ENCODE data around the gene TPRN.

Gene TPRN

GRCh38 chr9:137206602-137207001, 6.1 kb upstream of the TPRN start:
- DNase-seq = no peak

- DNase-seq = peak; percentile 96
Observed at GRCh38 chr9:137205126-137206069, 4.9 kb upstream of the TPRN start, which contains the start of the genes NDOR1 and TMEM203. NDOR1 (plus strand) TSS chr9:137205700; CDS start chr9:137205778, 78 bp downstream. TMEM203 (minus strand) TSS chr9:137205648; CDS start chr9:137205414, 234 bp downstream.

DNA sequence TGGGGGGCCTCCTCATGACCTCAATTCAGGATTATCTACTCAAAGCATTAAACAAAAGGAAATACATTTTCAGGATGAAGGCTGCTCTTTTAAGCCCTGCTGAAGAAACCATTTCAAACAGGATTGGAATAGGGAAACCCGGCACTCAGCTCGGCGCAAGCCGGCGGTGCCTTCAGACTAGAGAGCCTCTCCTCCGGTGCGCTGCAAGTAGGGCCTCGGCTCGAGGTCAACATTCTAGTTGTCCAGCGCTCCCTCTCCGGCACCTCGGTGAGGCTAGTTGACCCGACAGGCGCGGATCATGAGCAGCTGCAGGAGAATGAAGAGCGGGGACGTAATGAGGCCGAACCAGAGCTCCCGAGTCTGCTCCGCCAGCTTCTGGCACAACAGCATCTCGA, 4.2 kb upstream of the TPRN start:
- no peak for DNase-seq

DNA sequence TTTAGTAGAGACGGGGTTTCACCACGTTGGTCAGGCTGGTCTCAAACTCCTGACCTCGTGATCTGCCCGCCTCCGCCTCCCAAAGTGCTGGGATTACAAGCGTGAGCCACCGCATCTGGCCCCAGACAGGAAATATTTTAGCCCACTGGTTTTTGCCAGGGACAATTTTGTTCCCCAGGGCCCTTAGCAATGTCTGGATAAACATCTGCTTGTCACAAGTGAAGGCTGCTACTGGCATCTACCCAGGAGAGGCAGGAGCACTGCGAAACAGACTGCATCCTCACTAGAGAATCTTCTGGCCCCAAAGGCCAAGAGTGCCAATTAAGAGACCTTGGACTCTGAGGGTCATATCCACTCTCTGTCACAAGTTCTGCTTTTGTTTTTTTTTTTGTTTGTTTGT, 2.4 kb upstream of the TPRN start:
- DNase-seq = no peak

- no peak for DNase-seq
Observed at GRCh38 chr9:137201205-137201868, 796 bp upstream of the TPRN start.

GRCh38 chr9:137199411-137200121, 975 bp downstream of the TPRN start:
- DNase-seq = no peak

DNA sequence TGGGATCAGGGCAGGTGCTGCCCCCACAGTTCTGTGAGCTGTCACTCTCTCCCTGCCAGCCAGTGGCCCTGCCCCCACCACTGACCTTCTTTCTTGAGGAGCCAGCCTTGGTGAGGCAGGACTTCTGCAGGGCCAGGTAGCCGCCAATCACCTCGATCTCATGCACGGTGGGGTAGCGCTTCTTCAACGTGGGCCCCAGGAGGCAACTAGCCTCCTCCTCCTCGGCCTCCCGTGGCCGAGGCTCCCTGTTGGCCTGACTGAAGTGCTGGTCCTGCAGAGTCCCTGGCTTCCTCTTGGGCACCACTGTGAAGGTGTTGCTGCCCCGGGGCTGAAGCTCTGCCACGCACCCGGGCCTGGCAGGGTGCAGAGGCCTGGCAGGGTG, 1.6 kb downstream of the TPRN start:
- DNase-seq = no peak

GRCh38 chr9:137198051-137198901, 2.3 kb downstream of the TPRN start:
- no peak for DNase-seq

GRCh38 chr9:137195525-137196220, 4.9 kb downstream of the TPRN start:
- DNase-seq = no peak

DNA sequence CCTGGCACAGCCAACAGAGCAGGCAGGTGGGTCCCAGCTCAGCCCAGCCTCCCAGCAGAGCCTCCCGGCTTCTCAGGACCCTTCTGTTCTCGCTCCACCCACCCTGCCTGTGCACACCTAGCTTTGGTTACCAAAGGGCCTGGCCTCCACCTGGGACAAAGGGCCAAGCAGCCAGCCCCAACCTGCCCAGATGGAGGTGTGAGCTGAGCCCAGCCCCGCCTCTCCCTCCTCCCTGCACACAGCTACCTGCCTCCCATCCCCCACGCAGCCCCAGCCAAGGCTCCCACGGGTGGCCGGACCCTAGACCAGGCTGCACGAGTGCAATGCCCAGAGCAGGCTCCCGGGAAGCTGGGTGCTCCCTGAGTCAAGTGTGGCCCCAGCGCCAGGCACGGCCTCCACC, 5.6 kb downstream of the TPRN start:
- no peak for DNase-seq

DNA sequence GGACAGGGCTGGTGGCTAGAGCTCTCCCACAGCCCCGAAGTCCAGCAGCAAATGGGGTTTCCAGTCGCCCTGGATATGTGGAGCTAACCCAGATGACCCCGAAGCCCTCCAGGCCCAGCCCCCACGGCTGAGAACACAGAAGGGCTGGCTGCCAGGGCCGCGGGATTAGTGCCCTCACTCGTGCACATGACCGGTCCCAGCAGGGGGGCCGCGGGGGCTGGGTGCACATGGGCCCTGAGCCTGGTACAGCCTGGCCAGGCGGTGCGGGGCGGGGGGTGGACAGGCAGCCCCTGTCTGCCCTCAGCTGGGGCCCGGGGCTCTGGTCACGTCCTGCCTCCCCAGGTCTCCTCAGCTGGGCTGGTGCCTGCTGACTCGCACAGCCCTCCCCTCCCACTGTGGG, 6.2 kb downstream of the TPRN start:
- no peak for DNase-seq

- DNase-seq = no peak
Observed at GRCh38 chr9:137193771-137194170, 6.8 kb downstream of the TPRN start.

DNA sequence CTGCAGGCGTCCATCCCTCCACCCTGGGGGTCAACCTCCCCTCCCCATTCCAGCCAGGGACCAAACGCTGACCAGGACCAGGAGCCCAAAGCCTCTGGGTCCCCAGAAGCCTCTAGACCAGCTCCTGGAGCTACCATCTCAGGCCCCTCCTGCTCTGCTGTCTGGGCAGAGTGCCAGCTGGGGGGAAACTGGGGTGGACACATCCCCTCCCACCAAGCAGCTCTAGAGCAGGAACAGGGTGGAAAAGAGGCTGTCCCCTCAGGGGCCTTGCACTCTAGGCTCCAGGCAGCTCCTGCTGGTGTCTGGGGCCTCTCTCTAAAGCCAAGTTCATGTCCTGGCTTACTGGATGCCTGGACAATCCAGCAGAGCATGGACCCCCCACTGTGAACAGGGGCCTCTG, 7.7 kb downstream of the TPRN start:
- DNase-seq = no peak

- no peak for DNase-seq
Observed at GRCh38 chr9:137192448-137192780, 8.1 kb downstream of the TPRN start.

DNA sequence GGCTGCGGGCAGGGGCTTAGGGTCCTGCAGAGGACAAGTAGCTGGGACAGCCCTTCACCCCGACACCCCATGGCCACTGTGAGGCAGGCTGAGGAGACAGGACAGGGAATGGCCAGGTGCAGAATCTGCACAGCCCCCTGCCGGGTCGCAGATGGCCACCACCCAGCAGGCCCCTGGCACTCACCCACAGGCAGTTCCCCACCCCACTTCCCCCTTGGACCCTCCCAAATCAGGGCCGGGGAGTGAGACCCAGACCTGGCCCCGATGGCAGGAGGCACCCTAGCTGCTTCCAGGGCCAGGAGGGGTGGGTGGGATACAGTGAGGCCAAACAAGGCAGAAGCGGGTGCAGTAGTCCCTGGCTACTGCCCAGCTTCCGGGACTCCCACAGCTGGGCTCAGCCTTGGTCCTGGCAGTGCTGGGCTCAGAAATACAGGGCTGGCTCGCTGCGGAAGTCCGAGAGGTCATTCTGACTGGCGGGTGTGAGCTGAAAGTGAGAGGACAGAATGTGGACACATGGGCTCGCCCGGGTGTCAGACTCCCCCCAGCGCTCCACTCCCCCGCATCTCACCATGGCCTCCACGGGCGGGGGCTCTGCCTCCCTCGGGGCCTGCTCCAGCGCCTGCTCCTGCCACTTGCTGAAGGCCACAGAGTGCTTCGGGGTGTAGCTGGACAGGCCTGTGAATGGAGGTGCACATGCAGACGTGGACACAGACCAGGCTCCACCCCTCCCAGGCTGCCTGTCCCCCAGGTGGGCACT, 8.7 kb downstream of the TPRN start:
- no peak for DNase-seq

DNA sequence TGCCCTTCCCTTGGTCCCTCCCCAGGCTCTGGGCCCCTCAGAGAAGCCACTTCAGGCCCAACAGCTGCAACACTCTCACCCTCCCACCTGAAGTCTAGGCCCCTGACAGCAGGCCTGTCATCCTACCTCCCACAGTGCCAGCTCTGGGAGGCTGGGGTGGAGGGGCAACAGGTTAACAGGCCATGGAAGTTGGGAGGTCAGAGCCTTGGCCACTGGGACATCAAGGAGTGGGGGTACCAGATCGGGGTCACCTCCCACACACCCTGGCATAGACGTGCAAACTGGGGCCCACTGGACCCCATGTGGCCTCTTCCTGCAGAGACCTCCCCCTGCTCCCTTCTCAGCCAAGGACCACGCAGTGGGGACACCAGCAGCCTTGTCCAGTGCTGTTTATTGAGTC, 9.3 kb downstream of the TPRN start:
- DNase-seq = no peak

- peak; percentile 70 for DNase-seq
Observed at GRCh38 chr9:137190315-137190856, 10.2 kb downstream of the TPRN start.

- peak; percentile 44 for DNase-seq
Observed at GRCh38 chr9:137189297-137190295, 10.9 kb downstream of the TPRN start.

GRCh38 chr9:137188490-137189296, 11.8 kb downstream of the TPRN start, which contains the start of the genes ANAPC2 and SSNA1:
ANAPC2 (minus strand) TSS chr9:137188560; CDS start chr9:137188532, 28 bp downstream.
SSNA1 (plus strand) TSS chr9:137188676; CDS start chr9:137188727, 51 bp downstream.
- peak; percentile 99 for DNase-seq
